Ascending aorta (tissue), 2 donors: Measurements from ENCODE around the gene APC2. TPM values are rescaled to one million over a fixed set of nuclear protein-coding genes. Genes with fewer than 3 reads are reported as not detected.

Source experiments
- DNase-seq, 2 donors: peaks; one replicate each; pipeline ENCODE4 v3.0.0-alpha.2; 2019; ENCODE audit warnings: low spot score in 2 of 2
- H3K27ac ChIP-seq, 2 donors: fragments of 200-600 bp; sonication (generic); one replicate each; pipeline ENCODE4 v1.5.1; 2016 to 2017; ENCODE audit warnings: mild to moderate bottlenecking in 1 of 2
- H3K27me3 ChIP-seq: fragments of 200-600 bp; sonication (generic); one replicate; pipeline ENCODE4 v1.5.1; 2017
- H3K36me3 ChIP-seq, 2 donors: fragments of 200-600 bp; sonication (generic); one replicate each; pipeline ENCODE4 v1.5.1; 2016
- H3K4me1 ChIP-seq, 2 donors: fragments of 200-600 bp; sonication (generic); one replicate each; pipeline ENCODE4 v1.5.1; 2016 to 2017; ENCODE audit warnings: mild to moderate bottlenecking in 1 of 2
- H3K4me3 ChIP-seq, 2 donors: fragments of 200-600 bp; sonication (generic); one replicate each; pipeline ENCODE4 v1.5.1; 2016 to 2017; ENCODE audit warnings: mild to moderate bottlenecking in 1 of 2
- H3K9me3 ChIP-seq, 2 donors: fragments of 200-600 bp; sonication (generic); one replicate each; pipeline ENCODE4 v1.5.1; 2016
- intact Hi-C: fragments of 100-400 bp; cut with DNase I; formaldehyde crosslinking; loops from one replicate; pipeline ENCODE4 v1.15.1; 2023
- total RNA-seq: library from RNA; depleted of rRNA; stranded (reverse); fragments of >200 nt; gene quantifications from one replicate; pipeline ENCODE4 v1.1.0, GENCODE V29; 2016
- TF ChIP-seq, protein P1 (sequence below), 3 experiments: fragments of 200-600 bp in 2 of 3; fragments of 450-650 bp in 1 of 3; sonication (generic) in 2 of 3; IDR thresholded peaks; one replicate each; pipeline ENCODE4 v1.5.1; 2016 to 2019; ENCODE audit warnings: antibody characterized with exemption in 3 of 3, mild to moderate bottlenecking in 1 of 3, moderate library complexity in 1 of 3

APC2 gene
- total RNA-seq, 1 donor from 2014 or later, result not detected

DNA sequence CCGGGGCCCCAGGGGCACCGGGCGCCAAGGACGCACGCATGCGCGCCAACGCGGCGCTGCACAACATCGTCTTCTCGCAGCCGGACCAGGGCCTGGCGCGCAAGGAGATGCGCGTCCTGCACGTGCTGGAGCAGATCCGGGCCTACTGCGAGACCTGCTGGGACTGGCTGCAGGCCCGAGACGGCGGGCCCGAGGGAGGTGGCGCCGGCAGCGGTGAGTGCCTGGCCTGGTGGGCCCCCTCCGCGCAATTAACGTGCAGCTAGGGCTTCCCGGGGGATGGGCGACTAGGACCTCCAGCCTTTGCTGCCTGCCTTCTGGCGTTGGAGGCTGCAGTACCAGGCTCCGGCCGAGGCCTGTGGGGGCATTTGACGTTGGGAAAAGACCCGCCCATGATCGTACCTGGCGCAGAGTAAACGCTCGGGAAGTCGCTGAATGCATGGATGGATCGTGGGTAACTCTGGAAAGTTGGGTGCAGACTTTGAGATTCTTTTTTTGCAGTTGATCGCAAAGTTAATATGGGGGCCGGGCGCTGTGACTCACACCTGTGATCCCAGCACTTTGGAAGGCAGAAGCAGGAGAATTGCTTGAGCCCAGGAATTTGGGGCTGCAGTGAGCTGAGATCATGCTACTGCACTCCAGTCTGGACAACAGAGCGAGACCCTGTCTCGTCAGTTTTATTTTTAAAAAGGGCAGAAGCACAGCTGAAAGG, 7.3 kb downstream of the APC2 start:
- no peak overlapping the region for H3K27ac ChIP-seq
- peaks cover 0 to 11% of the 10 kb centered on the region in 2 donors for H3K36me3 ChIP-seq
- peaks cover 11 to 14% of the 10 kb centered on the region in 2 donors for H3K4me1 ChIP-seq
- peaks cover 21% of the 10 kb centered on the region for H3K27me3 ChIP-seq
- no peaks in the 10 kb centered on the region for H3K9me3 ChIP-seq
- intact Hi-C loops, result no loop called here
- DNase-seq, result no peak
- H3K4me3 ChIP-seq, result no peak overlapping the region
- TF ChIP-seq, protein P1, sequence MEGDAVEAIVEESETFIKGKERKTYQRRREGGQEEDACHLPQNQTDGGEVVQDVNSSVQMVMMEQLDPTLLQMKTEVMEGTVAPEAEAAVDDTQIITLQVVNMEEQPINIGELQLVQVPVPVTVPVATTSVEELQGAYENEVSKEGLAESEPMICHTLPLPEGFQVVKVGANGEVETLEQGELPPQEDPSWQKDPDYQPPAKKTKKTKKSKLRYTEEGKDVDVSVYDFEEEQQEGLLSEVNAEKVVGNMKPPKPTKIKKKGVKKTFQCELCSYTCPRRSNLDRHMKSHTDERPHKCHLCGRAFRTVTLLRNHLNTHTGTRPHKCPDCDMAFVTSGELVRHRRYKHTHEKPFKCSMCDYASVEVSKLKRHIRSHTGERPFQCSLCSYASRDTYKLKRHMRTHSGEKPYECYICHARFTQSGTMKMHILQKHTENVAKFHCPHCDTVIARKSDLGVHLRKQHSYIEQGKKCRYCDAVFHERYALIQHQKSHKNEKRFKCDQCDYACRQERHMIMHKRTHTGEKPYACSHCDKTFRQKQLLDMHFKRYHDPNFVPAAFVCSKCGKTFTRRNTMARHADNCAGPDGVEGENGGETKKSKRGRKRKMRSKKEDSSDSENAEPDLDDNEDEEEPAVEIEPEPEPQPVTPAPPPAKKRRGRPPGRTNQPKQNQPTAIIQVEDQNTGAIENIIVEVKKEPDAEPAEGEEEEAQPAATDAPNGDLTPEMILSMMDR (IDR thresholded peaks at IDR 0.05), result no peak

DNA sequence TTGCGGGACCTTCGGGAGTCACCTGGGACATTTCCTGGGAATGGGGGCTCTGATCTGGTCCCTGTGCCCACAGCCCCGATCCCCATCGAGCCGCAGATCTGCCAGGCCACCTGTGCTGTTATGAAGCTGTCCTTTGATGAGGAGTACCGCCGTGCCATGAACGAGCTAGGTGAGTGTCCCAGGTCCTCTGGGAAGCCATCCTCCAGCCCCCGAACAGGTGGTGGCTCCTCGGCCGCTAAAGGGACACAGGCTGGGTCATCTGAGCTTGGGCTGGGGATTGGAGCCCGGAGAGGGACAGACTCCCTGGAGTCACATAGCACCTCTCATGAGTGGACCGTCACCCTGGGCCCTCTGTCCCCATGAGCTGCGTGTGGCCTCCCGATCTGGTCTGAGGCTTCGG, 8.0 kb downstream of the APC2 start:
- TF ChIP-seq, protein P1 (IDR thresholded peaks at IDR 0.05), result no peak
- intact Hi-C loops, result no loop called here
- no peak for DNase-seq
- no peaks in the 10 kb centered on the region for H3K9me3 ChIP-seq
- peaks cover 8 to 11% of the 10 kb centered on the region in 2 donors for H3K4me1 ChIP-seq
- H3K36me3 ChIP-seq, result peaks cover 0 to 11% of the 10 kb centered on the region in 2 donors
- no peak overlapping the region for H3K27ac ChIP-seq
- no peak overlapping the region for H3K4me3 ChIP-seq
- H3K27me3 ChIP-seq, result peaks cover 21% of the 10 kb centered on the region

DNA sequence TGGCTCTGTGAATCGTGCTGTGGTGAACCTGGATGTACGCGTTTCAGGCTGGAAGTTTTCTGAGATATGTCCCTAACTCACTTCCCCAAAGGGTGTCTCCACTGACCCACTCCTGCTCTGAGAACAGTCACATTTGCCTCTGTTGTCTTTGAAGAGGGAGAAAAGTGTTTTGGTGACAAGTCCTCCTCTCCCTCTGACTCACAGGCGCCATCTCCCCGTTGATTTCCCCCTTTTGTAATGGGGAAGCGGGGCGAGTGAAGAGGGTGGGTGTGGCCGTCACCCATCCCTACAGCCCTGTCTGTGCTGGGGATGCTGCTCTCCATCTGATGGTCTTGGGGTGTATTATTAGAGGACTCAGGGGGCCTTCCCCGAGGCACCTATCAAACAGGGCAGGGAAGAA, 9.6 kb downstream of the APC2 start:
- intact Hi-C loops, result no loop called here
- TF ChIP-seq, protein P1 (IDR thresholded peaks at IDR 0.05), result no peak
- H3K36me3 ChIP-seq, result peaks cover 0 to 11% of the 10 kb centered on the region in 2 donors
- no peaks in the 10 kb centered on the region for H3K9me3 ChIP-seq
- no peak for DNase-seq
- H3K27ac ChIP-seq, result no peak overlapping the region
- peaks cover 21% of the 10 kb centered on the region for H3K27me3 ChIP-seq
- no peaks in the 10 kb centered on the region for H3K4me1 ChIP-seq
- H3K4me3 ChIP-seq, result no peak overlapping the region

DNA sequence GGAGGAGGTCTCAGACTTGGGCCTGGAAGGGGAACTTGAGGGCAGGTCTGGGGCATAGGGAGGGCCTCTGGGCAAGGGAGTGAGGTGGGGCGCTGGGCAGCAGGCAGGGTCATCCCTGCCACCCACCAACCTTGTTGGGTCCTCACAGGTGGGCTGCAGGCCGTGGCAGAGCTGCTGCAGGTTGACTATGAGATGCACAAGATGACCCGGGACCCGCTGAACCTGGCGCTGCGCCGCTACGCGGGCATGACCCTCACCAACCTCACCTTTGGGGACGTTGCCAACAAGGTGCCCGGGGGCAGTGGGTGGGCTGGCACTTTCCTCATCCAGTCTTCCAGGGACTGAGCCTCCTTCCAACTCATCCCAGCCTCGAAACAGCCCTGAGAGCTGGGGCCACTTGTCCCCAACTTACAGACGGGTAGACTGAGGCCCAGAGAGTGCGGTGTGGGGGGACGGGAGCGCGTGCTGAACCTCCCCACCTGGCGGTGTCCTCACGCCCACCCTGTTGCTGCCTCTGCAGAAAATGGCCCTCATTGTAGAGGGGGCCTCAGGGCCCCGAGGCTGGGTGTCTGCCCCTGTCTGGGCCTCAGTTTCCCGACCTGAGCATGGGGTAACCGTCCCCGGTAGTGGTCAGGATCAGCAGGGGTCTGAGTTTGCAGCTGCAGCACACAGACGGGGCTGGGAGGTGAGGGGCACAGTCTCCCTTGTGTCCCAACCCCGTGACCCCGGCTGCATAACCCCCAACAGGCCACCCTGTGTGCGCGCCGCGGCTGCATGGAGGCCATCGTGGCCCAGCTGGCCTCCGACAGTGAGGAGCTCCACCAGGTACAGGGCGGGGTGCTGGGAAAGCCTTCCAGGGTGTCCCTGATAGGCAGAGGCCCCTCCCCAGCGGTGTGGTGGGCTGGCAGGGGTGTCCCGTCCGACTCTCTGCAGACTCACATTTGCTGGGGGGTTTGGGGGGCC, 10.4 kb downstream of the APC2 start:
- no peaks in the 10 kb centered on the region for H3K4me1 ChIP-seq
- H3K36me3 ChIP-seq, result peaks cover 0 to 11% of the 10 kb centered on the region in 2 donors
- no peak for DNase-seq
- no peaks in the 10 kb centered on the region for H3K9me3 ChIP-seq
- intact Hi-C loops, result no loop called here
- H3K27ac ChIP-seq, result no peak overlapping the region
- H3K27me3 ChIP-seq, result peaks cover 19% of the 10 kb centered on the region
- no peak overlapping the region for H3K4me3 ChIP-seq
- TF ChIP-seq, protein P1 (IDR thresholded peaks at IDR 0.05), result no peak

DNA sequence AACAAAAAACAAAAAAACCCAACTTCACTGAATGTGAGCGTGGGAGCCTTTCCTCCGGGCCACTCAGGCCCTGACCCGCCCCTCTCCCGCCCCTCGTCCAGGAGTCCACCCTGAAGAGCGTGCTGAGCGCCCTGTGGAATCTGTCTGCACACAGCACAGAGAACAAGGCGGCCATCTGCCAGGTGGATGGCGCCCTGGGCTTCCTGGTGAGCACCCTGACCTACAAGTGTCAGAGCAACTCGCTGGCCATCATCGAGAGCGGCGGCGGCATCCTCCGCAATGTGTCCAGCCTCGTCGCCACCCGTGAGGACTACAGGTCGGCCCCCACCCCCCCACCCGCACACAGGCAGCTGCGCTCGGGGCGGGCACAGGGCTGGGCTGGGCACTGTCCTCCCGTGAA, 11.9 kb downstream of the APC2 start:
- Histone ChIP-seq H3K4me1 (no peaks in the 10 kb centered on the region), H3K4me3 (no peak overlapping the region), H3K9me3 (no peaks in the 10 kb centered on the region), H3K27me3 (peaks cover 15% of the 10 kb centered on the region), H3K27ac (no peak overlapping the region), H3K36me3 (peaks cover 0 to 11% of the 10 kb centered on the region in 2 donors)
- DNase-seq, result no peak
- intact Hi-C loops, result no loop called here
- TF ChIP-seq, protein P1 (IDR thresholded peaks at IDR 0.05), result no peak
